ENCODE results near the gene ZEB2. TPM values are rescaled to one million over a fixed set of nuclear protein-coding genes. Genes with fewer than 3 reads are reported as not detected.
A peak's percentile ranks its signal among the peaks of the same experiment; 100 is the strongest.

The ZEB2 gene
- total RNA-seq, 2 donors from 2014 or later, result 246 to 288 TPM

GRCh38 chr2:144516411-144516980, 3.4 kb downstream of the ZEB2 start:
- DNase-seq (ENCODE audit: low spot score), result no peak
- intact Hi-C loops (cut with DNase I), result loop anchor here (5.0 to 10.0 kb wide), 4 partner anchors 69 to 1238 kb away; a partner anchor contains a TSS

- peak; percentile 89 for DNase-seq (ENCODE audit: low spot score)
These were observed 4.1 kb downstream of the ZEB2 start for GRCh38 chr2:144515696-144516410.

GRCh38 chr2:144515099-144515695, 4.7 kb downstream of the ZEB2 start:
- intact Hi-C loops (cut with DNase I), result loop anchor here (5.0 to 10.0 kb wide), 4 partner anchors 68 to 1240 kb away; a partner anchor contains a TSS
- no peak for DNase-seq (ENCODE audit: low spot score)

More at GRCh38 chr2:144515696-144516410, 4.1 kb downstream of the ZEB2 start:
- intact Hi-C loops (cut with DNase I), result loop anchor here (5.0 to 10.0 kb wide), 4 partner anchors 69 to 1239 kb away; a partner anchor contains a TSS

GRCh38 chr2:144514616-144515091, 5.3 kb downstream of the ZEB2 start:
- intact Hi-C loops (cut with DNase I), result loop anchor here (5.0 to 10.0 kb wide), 4 partner anchors 67 to 1240 kb away; a partner anchor contains a TSS
- DNase-seq (ENCODE audit: low spot score), result no peak

GRCh38 chr2:144513388-144514101, 6.4 kb downstream of the ZEB2 start:
- intact Hi-C loops (cut with DNase I), result loop anchor here in 1 of 2 donors (10.0 kb wide), 1 partner anchor 1241 kb away; no protein-coding TSS in a partner anchor
- no peak for DNase-seq (ENCODE audit: low spot score)

GRCh38 chr2:144512891-144513351, 7.0 kb downstream of the ZEB2 start:
- intact Hi-C loops (cut with DNase I), result loop anchor here in 1 of 2 donors (10.0 kb wide), 1 partner anchor 1242 kb away; no protein-coding TSS in a partner anchor

GRCh38 chr2:144512470-144512869, 7.4 kb downstream of the ZEB2 start:
- intact Hi-C loops (cut with DNase I), result loop anchor here in 1 of 2 donors (10.0 kb wide), 1 partner anchor 1242 kb away; no protein-coding TSS in a partner anchor
- no peak for DNase-seq (ENCODE audit: low spot score)

More at GRCh38 chr2:144512891-144513351, 7.0 kb downstream of the ZEB2 start:
- no peak for DNase-seq (ENCODE audit: low spot score)

GRCh38 chr2:144511937-144512336, 8.0 kb downstream of the ZEB2 start:
- no peak for DNase-seq (ENCODE audit: low spot score)
- intact Hi-C loops (cut with DNase I), result loop anchor here in 1 of 2 donors (10.0 kb wide), 1 partner anchor 1243 kb away; no protein-coding TSS in a partner anchor

- intact Hi-C loops (cut with DNase I), result loop anchor here in 1 of 2 donors (10.0 kb wide), 1 partner anchor 1243 kb away; no protein-coding TSS in a partner anchor
- DNase-seq (ENCODE audit: low spot score), result no peak
These were observed 8.6 kb downstream of the ZEB2 start for GRCh38 chr2:144511226-144511810.

GRCh38 chr2:144510294-144510991, 9.5 kb downstream of the ZEB2 start:
- intact Hi-C loops (cut with DNase I), result loop anchor here in 1 of 2 donors (10.0 kb wide), 1 partner anchor 1244 kb away; no protein-coding TSS in a partner anchor

GRCh38 chr2:144509879-144510221, 10.1 kb downstream of the ZEB2 start:
- intact Hi-C loops (cut with DNase I), result loop anchor here in 1 of 2 donors (10.0 kb wide), 1 partner anchor 1245 kb away; no protein-coding TSS in a partner anchor

More at GRCh38 chr2:144510294-144510991, 9.5 kb downstream of the ZEB2 start:
- no peak for DNase-seq (ENCODE audit: low spot score)

GRCh38 chr2:144509001-144509878, 10.7 kb downstream of the ZEB2 start:
- intact Hi-C loops (cut with DNase I), result no loop called here
- no peak for DNase-seq (ENCODE audit: low spot score)

More at GRCh38 chr2:144509879-144510221, 10.1 kb downstream of the ZEB2 start:
- DNase-seq (ENCODE audit: low spot score), result no peak

GRCh38 chr2:144508172-144508851, 11.6 kb downstream of the ZEB2 start:
- no peak for DNase-seq (ENCODE audit: low spot score)
- intact Hi-C loops (cut with DNase I), result no loop called here

GRCh38 chr2:144507441-144508171, 12.3 kb downstream of the ZEB2 start:
- no peak for DNase-seq (ENCODE audit: low spot score)
- intact Hi-C loops (cut with DNase I), result no loop called here

- DNase-seq (ENCODE audit: low spot score), result no peak
- intact Hi-C loops (cut with DNase I), result no loop called here
These were observed 14.6 kb downstream of the ZEB2 start for GRCh38 chr2:144505245-144505831.

All from posterior vena cava (tissue), 2 donors.